Activated CD8-positive, alpha-beta memory T cell treated with anti-CD3 and anti-CD28 coated beads for 1 hour (primary cell): ENCODE results near the gene PCSK2.
"Not testable (repeated sequence)": the region's sequence is repeated elsewhere in the genome, so short reads cannot be mapped to it uniquely, and the experiment has no call there.

ENCODE experiments used
- DNase-seq, 2 donors: peaks; one replicate each; pipeline ENCODE4 v3.0.0-alpha.2; 2020; ENCODE audit warnings: low read depth in 1 of 2; ENCODE audit errors: extremely low read depth in 1 of 2

PCSK2 gene, protein sequence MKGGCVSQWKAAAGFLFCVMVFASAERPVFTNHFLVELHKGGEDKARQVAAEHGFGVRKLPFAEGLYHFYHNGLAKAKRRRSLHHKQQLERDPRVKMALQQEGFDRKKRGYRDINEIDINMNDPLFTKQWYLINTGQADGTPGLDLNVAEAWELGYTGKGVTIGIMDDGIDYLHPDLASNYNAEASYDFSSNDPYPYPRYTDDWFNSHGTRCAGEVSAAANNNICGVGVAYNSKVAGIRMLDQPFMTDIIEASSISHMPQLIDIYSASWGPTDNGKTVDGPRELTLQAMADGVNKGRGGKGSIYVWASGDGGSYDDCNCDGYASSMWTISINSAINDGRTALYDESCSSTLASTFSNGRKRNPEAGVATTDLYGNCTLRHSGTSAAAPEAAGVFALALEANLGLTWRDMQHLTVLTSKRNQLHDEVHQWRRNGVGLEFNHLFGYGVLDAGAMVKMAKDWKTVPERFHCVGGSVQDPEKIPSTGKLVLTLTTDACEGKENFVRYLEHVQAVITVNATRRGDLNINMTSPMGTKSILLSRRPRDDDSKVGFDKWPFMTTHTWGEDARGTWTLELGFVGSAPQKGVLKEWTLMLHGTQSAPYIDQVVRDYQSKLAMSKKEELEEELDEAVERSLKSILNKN

DNA sequence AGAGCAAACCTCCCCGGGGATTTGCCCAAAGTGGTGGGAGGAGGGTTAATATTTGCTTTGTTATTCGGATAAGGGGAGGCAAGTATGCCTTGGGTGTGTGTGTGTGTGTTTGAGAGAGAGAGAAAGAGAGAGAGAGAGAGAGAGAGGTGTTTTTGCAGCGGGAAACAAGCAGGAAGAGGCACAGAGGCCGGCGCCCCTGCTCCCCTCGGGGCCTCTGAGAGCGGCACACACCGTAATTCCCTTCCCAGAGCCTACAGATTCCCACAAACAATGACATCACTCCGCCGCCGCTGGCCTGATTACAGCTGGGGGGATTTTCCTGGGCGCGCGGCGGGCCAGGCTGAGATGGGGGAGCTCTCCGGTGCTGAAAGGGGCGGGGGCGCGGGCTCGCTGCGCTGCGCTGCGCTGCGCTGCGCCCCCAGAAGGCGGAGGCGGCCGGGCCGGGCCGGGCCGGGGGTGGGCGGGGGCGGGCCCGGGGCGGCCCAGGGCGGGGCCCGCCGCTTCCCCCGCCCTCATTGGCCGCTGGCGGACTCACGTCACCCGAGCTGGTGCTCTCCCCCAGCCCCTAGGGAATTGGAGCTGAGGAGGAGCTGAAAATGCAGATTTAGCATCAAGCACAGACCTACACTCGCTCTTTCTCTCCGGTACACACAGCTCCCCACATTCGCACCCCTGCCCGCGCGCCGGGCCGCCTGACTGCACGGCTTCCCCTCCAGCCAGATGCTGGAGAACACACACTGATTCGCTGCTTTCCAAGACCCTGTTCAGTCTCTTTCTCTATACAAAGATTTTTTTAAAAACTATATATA lies at the start of gene PCSK2:
Gene PCSK2, plus strand, starts transcription at position 631 of the 809 bp plus-strand sequence. CDS start 266 bp downstream, outside the sequence.
- DNase-seq, result no peak

DNA sequence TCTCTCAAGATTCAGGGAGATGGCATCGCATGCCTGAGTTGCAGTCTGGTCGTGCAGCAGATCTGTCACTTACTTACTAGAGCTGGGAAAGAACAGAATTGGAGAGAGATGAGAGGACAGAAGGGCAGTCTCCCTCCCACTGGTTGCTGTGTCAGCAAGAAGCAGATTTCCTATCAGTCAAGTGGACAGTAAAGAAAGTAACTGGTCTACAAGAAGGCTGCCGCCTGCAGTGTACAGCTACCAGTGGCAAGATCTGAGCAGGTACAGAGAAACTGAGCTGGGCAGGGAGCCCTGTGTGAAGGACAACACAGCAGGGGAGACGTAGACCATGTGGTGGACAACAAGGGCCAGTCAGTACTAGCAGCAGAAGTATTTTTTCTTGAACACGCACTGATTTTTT lies 49.5 kb upstream of the PCSK2 start:
- no peak for DNase-seq

DNA sequence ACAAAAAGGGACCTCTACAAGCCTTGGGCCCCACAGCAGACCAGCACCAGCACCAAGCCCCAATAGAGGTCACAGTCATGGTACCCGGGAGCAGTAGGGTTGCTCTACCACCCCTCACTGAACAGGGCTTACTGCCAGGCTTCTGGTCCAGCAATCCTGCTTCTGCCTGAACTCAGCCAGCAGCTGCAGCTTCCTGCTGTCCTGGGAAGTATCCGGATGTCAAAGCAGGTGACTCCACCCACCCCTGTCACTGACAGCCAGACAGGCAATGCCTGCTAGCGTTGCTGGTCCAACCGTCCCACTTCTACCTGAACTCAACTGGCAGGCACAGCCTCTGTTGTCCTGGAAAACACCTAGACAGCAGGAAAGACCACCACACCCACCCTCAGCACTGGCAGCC lies 47.0 kb upstream of the PCSK2 start:
- no peak for DNase-seq

DNA sequence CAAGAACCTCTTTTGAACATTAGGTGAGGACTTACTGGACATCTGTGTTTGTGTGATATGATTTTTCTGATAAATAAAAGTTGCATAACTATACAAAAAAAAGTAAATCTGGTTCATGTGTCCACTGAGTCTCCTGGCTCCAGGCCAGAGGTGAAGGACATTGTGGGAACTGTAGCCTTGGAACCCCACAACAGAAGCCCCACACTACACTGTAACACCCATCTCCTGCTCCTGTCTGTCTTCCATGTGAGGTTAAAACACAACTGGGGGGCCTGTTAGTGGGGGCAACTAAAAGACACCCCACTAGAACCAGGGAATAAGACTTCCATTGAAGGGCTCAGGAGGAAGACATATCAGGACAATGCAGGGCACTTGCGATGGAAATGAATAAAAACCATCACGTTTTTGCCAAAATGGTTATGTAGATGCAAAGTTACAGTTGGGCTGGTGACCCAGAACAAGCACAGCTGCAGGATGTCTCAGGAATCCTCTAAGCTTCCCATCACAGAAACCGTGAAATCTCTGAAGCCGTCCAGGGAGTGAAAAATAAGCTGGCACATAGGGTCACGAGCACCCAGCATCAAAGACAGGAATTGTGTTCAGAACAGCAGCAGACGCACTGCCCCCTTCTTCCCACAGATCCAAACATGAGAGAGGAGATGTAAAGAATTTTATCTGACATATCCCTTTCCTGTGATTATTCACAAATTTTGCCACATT lies 36.7 kb upstream of the PCSK2 start:
- DNase-seq, result no peak

DNA sequence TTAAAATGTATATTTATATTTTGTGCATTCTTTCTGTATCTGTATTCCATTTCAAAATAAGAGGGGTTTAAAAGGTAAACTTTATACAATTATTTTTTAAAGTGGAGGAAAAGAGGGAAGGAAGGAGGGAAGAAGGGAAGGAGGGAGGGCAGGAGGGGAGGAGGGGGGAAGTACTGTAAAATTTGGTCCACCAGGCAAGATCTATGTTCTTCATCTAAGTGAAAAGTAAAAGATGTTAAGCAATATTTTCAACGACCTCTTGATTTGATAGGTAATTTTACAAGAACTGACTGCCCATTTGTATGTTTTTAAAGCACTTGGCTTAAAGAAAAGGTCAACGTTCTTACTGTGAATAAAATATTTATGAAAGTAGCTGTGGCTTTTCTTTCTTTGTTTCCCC lies 29.8 kb upstream of the PCSK2 start:
- DNase-seq, result no peak

DNA sequence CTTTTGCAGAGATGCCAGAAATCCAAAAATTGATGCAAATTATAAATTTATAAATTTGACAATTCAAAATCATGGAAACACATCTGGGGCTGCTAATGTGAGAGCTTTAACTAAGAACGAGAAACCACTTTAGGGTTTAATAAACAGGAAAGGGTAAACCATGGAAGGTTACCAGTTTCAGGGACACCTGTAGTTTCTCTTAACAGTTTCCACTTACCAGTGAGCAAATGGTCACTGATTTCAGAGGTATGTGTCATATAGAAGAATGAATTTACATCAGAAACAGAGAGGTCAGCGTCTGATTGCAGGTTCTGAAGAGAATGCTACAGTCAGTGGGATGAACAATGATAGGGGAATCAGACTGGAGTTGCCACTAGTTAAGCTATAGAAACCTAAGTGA lies 24.8 kb upstream of the PCSK2 start:
- no peak for DNase-seq

DNA sequence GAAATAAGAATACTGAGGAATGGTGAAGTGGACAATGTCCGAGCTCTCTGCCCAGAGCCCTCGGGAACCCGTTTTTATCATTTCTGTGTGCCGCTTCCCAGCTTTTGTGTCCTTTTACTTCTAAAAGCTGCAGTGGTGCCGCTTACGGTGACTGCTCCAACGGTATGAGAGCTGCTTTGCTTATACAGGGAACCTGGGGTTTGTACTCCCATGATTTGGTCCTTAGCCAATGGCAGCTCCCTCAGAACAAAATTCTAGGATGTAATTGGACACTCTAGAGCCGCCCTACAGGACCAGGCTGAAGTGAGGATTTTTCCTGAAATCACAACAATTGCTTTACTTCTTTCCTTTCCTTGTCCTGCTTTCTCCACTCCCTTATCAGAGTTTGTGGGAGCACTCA lies 24.2 kb upstream of the PCSK2 start:
- DNase-seq, result no peak

DNA sequence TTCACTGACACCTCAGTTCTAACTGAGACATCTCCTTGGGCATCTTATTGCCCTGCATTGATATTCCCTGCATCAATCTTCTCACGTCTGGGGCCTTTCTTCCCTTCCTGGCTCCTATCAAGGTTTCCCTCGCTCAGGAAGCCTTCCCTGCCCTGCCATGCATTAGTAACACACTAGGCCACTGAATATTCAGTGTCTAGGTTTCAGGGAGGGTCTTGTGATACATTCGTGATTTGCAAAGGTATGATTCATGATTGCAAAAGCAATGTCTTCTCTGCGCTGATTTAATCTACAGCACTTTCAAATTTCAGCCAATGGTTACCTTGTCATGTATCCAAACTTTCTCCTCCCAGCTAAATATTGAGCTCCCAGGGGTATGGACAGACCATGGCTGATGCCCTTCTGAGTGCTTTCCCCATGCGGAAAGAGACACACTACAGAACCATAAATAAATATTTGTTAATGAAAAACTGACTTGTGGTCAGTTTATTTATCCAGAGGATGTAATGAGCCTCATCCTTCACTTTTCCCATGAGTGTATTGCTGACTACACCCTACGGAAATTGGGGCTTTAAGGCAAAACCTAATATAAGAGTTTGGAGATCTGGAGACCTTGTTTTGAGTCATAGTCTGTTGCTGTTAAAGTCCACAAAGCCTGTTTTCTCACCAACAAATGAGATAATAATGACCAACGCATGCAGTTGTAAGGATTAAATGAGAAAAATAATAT lies 21.6 kb upstream of the PCSK2 start:
- no peak for DNase-seq

DNA sequence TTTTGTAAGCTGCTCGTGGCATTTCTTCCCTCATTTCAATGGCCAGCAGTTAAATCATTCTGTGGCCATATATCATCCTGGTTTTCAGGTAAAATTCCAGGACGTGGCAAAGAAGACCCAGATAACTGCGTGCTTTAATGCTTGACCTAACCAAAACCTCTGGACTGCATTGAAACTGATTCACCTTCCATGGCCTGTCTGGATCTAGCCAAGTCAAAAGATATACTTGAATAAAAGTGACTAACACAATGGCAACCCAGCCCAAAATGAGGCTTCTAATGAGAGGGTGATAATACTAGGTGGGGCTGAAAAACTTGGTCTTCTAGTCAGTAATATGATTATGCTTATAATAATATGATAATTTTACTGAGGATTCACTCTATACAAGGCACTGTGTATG lies 16.5 kb upstream of the PCSK2 start:
- DNase-seq, result no peak

DNA sequence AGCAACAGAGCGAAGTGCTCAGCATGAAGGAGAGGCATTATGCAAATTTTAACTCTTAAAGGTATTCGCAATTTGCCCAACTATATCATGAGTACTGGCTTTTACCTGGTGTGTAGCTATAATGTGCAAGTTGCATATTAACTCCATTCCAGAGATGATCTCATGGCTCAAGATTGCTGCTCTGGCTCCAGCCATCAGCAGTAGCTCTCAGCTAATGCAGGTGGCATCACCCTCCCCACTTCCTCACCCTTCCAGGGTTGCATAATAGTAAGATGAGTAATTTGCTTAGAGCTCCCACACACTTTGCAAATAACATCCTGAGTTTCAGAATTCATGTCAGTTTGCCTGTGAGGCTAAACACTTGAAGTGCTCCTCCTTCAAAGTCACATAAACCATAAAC lies 15.9 kb upstream of the PCSK2 start:
- no peak for DNase-seq

DNA sequence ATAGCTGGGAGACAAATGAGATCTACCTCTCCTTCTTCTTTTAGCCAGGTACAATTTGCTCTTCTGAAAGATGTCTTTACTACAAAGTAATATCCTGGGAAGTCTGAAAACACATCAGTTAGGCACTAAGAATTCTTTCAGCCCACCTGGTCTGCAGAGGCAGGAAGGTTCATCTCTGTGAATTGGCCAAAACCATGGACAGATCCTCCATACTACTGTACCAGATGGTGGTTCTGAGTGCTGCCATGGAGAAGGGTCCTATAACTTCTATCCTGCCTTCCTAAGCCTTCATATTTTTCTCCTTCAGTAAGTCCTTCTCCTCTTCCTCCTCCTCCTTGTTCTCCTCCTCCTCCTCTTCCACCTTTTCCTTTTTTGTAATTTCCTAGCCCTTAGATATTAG lies 11.7 kb upstream of the PCSK2 start:
- DNase-seq, result no peak

DNA sequence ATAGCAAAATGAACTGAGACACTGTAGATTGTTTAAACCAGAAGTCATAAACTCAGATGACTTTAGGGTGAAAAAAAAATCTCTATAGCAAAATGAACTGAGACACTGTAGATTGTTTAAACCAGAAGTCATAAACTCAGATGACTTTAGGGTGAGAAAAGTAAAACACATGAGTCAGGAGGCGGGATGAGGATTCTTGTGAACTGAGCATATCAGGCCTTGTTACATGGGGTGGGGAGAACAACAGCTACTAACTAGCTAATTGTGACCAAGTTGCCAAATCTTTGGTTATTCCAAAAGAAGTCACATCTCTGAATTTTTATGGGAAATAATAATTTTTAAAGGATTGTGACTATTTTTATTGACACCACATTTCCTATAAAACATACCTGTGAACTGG lies 7.0 kb upstream of the PCSK2 start:
- not testable (repeated sequence) for DNase-seq

DNA sequence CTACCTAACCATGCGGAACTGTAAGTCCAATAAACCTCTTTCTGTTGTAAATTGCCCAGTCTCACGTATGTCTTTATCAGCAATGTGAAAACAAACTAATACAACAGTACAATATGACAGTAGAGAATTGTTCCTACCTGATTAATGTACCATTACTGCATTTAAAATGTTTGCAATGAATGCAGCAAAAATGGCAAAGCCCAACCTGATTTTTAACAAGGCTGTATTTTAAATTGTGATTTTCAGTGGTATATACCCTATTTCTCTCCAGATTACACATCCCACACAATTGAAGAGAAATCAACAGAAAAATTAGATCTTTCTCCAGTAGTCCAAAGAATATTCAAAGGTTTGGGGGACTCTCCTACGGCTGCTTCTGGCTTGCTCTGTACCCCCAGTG lies 3.3 kb upstream of the PCSK2 start:
- DNase-seq, result no peak

DNA sequence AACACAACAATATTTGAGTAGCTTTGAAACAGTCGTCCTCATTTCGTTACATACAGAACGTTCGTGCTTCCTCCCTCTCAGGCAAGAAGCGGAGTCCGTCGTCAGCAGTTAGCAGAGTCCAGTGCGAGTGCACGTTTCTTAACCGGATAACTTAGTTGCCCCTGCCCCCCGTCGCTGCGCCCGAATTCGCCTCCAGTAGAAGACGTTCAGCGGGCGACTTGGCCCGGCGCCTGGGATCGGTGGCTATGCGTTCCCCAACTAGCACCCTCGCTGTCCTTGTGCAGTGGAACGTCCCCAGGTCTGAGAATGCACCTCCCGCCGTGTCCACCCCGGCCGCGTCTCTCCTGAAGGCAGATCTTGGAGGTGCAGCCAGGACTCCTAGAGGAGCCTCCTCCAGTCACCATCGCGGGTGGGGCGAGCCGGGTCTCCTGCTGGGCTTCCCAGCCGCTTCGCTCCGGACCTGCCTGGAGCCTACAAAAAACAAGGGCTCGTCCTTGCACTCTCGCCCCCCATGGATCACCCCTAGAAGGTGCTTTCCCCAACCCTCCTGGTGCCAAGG lies 910 bp upstream of the PCSK2 start:
- DNase-seq, result no peak

DNA sequence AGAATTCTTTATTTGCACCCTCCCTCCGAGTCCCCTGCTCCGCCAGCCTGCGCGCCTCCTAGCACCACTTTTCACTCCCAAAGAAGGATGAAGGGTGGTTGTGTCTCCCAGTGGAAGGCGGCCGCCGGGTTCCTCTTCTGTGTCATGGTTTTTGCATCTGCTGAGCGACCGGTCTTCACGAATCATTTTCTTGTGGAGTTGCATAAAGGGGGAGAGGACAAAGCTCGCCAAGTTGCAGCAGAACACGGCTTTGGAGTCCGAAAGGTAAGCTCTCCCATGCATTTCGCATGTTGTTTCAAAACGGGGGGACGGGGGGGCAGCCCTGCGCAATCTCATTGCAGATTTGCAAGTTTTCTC lies 357 bp downstream of the PCSK2 start:
- DNase-seq, result no peak

DNA sequence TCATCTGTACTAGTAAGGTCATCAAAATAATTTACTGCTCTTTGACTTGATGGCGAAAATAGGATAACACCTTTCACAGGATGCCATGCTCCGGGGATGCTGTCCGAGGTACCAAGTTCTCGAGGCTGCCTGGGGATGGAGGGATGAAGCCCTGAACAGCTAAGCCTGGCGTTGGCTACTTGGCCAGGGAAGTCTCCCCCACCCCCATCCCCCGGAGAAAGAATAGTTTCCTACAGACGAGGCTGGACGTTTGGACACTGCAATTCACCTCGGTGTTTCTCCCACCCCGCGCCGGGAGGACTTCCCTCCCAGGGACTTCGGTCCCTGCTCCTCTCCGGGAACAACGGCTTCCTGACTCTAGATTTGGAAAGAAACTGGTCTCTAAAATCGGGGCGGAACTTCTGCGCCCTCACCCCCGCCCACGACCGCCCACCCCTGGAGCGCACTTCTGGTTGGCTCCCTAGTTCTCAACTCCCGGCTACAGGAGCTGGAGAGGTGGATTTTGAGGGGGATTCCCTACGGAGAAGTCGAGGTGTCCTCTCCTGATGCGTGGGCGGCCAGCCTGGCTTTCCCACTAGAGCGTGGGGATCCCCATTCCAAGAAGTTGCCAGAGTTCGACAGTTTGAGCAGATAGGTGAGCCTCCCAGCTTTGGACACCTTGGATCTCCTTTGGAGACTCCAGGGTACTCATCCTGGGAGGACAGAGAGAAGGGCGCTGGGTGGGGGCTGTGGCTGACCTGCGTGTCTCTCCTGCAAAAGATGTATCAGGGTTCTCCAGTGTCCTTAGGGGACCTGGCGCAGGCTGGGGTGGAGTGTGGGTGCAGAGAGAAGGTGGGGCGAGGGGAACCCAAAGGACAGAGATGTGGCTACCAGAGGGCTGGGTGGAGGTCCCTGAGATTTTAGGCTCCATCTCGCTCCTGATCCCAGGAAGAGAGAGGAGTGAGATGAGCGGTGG lies 1.1 kb downstream of the PCSK2 start:
- no peak for DNase-seq

DNA sequence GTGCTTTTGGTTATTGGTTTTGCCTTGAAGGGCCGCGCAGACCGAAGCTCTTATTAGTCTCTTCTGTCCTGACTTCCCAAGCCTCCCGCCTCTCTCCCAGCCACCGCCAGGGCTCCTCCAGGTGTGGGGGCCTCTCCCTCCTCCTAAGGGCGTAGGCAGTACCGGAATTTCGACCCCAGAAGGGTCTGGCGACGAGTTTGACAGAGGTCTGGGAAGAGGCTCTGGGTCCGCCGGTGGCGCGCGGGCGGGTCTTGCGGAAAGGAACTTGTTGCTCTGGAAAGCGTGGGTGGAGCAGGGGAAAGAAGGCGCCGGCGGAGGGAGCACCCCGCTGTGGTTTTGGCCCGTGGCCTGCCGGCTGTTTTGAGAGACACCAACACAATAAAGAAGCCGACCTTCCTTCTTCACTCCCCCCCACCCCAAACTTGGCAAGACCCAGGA lies 1.8 kb downstream of the PCSK2 start:
- DNase-seq, result no peak

DNA sequence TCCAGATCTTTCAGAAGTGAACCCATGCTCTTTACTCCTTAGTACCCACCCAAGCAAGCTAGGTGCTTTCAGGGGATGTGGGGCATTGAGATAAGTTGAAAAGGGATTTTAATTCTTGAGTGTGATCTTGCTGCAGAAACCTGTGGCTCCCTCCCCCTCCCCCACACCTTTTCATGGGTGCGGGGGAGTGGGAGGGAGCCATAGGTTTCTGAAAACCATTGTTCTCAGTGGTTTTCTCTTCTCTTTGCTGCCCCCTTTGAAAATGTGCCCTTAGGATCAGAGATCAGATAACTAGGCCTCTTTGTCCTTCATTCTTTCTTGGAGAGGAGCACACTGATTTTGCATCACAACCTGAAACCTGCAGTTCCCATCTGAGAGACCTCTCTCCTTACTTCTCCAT lies 2.4 kb downstream of the PCSK2 start:
- no peak for DNase-seq

DNA sequence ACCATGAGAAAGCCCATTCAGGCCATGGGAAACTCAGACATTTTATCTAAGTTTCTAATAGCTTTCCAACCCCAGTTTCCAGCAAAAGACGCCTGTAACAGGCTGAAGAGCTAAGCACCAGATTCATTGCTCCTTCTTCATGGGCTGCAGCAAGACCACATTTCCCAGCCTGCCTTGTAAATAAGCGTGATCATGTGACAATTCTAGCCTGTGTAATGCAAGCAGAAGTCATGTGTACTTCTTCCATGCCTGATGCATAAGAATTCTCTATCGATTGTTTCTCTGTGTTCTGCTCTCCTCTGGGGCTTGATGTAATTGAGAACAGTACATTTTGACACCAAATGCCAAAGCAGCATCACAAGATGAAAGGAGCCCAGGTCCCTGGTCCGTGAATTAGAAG lies 6.8 kb downstream of the PCSK2 start:
- DNase-seq, result no peak
